ENCODE results near the gene GPER1. TPM values are rescaled to one million over a fixed set of nuclear protein-coding genes. Genes with fewer than 3 reads are reported as not detected.

GPER1 gene
- polyA plus RNA-seq, 1 donor (not counting 4 experiments of a cell fraction or from before 2014, with no cell fraction given): 0.05 TPM

- H4K20me1 ChIP-seq (ENCODE audit: control insufficient read depth, extremely low read depth, insufficient read depth, low read length): peaks cover 12% of the 10 kb centered on the region
- H3K9ac ChIP-seq (ENCODE audit: control insufficient read depth, extremely low read depth, insufficient read depth, low read length): no peak overlapping the region
- DNase-seq (ENCODE audit: low read depth, low spot score) (no peak), FAIRE-seq (no peak)
- H3K79me2 ChIP-seq (ENCODE audit: control insufficient read depth, insufficient read depth, low read length): peaks cover 4% of the 10 kb centered on the region
- dilution Hi-C loops (cut with MboI; ENCODE audit: extremely low pct_ligation_motif_present, low sequenced_read_pairs): no loop called here
- no peak overlapping the region for H3K27ac ChIP-seq (ENCODE audit: control insufficient read depth, insufficient read depth, low read length)
- no peak overlapping the region for H2AFZ ChIP-seq (ENCODE audit: control insufficient read depth, low read length)
- H3K27me3 ChIP-seq (ENCODE audit: control insufficient read depth, extremely low read depth, insufficient read depth, low read length): no peaks in the 10 kb centered on the region
- no peak for TF ChIP-seq EZH2 (IDR thresholded peaks at IDR 0.05; ENCODE audit: low read length)
- TF ChIP-seq CTCF (optimal IDR thresholded peaks at IDR 0.05 in 1 of 3, IDR thresholded peaks at IDR 0.05 in 1 of 3, conservative IDR thresholded peaks at IDR 0.05 in 1 of 3; ENCODE audit: extremely low read depth in 1 of 3, insufficient read depth in 2 of 3, low read length in 3 of 3): no peak
- no peaks in the 10 kb centered on the region for H3K9me3 ChIP-seq (ENCODE audit: control insufficient read depth, low read depth, low read length)
- H3K4me3 ChIP-seq (ENCODE audit: control insufficient read depth in 2 of 3, extremely low read depth in 1 of 3, insufficient read depth in 2 of 3, low read depth in 1 of 3, low read length in 3 of 3): no peak overlapping the region
- H3K4me2 ChIP-seq (ENCODE audit: control insufficient read depth, extremely low read depth, insufficient read depth, low read depth, low read length): no peak overlapping the region
- H3K36me3 ChIP-seq (ENCODE audit: control insufficient read depth in 2 of 2, extremely low read depth in 1 of 2, insufficient read depth in 2 of 2, low read length in 2 of 2): no peaks in the 10 kb centered on the region
- peaks cover 13% of the 10 kb centered on the region for H3K4me1 ChIP-seq (ENCODE audit: control insufficient read depth, extremely low read depth, insufficient read depth, low read length)
- no peaks in the 10 kb centered on the region for H3K9me1 ChIP-seq (ENCODE audit: control insufficient read depth, extremely low read depth, insufficient read depth, low read length)
Observed at GRCh38 chr7:1046722-1047679, 40.9 kb upstream of the GPER1 start.

GRCh38 chr7:1049006-1049741, 38.7 kb upstream of the GPER1 start:
- Histone ChIP-seq H4K20me1 (ENCODE audit: control insufficient read depth, extremely low read depth, insufficient read depth, low read length) (peaks cover 12% of the 10 kb centered on the region), H3K9me3 (ENCODE audit: control insufficient read depth, low read depth, low read length) (no peaks in the 10 kb centered on the region), H3K27me3 (ENCODE audit: control insufficient read depth, extremely low read depth, insufficient read depth, low read length) (no peaks in the 10 kb centered on the region), H3K4me3 (ENCODE audit: control insufficient read depth in 2 of 3, extremely low read depth in 1 of 3, insufficient read depth in 2 of 3, low read depth in 1 of 3, low read length in 3 of 3) (no peak overlapping the region), H3K4me1 (ENCODE audit: control insufficient read depth, extremely low read depth, insufficient read depth, low read length) (peaks cover 2% of the 10 kb centered on the region), H3K79me2 (ENCODE audit: control insufficient read depth, insufficient read depth, low read length) (no peaks in the 10 kb centered on the region), H3K9ac (ENCODE audit: control insufficient read depth, extremely low read depth, insufficient read depth, low read length) (no peak overlapping the region), H3K27ac (ENCODE audit: control insufficient read depth, insufficient read depth, low read length) (no peak overlapping the region), H2AFZ (ENCODE audit: control insufficient read depth, low read length) (no peak overlapping the region), H3K4me2 (ENCODE audit: control insufficient read depth, extremely low read depth, insufficient read depth, low read depth, low read length) (no peak overlapping the region), H3K36me3 (ENCODE audit: control insufficient read depth in 2 of 2, extremely low read depth in 1 of 2, insufficient read depth in 2 of 2, low read length in 2 of 2) (no peaks in the 10 kb centered on the region), H3K9me1 (ENCODE audit: control insufficient read depth, extremely low read depth, insufficient read depth, low read length) (no peaks in the 10 kb centered on the region)
- FAIRE-seq: no peak
- no peak for DNase-seq (ENCODE audit: low read depth, low spot score)
- dilution Hi-C loops (cut with MboI; ENCODE audit: extremely low pct_ligation_motif_present, low sequenced_read_pairs): no loop called here
- no peak for TF ChIP-seq EZH2 (IDR thresholded peaks at IDR 0.05; ENCODE audit: low read length)
